Suppressor macrophage treated with lipopolysaccharide for 4 hours (primary cell): ENCODE results near the gene KDM4C.

Source experiments
- DNase-seq: peaks from one replicate; pipeline ENCODE4 v3.0.0-alpha.2; 2020

KDM4C gene

GRCh38 chr9:6811436-6811835 is 53.7 kb downstream of the KDM4C start:
- DNase-seq = no peak

- DNase-seq = peak; percentile 6
Measured at GRCh38 chr9:6816581-6816980, 58.8 kb downstream of the KDM4C start.

DNA sequence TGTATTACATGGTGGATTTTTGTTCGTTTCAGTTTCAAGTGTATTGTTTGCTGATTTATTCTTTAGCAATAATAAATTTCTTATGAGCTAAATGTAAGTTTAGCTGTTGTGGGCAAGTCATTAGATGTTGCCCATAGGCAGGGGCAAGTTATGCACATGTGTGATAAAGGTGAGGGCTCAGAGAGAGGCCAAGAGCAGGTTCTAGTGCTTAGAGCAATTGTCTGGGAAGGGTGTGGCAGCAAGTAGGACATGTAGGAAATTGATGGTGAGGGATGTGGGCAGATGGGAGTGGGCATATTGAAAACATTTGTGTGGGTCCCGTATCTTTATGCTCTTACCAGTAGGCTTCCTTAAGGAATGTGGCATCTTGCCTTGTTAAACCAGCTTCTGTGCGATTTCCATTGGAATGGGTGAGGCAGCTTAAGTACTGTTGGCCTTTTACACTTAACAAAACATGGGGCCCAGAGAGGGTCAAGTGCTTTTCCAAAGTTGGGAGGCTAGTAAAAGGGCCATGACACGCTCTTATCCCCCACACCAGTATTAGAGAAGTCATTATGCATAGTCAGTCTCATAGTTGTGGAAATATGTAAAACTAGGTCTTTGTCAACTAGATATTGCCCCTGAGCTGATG is 60.6 kb downstream of the KDM4C start:
- no peak for DNase-seq

GRCh38 chr9:6819112-6819511 is 61.3 kb downstream of the KDM4C start:
- no peak for DNase-seq

GRCh38 chr9:6819529-6819928 is 61.8 kb downstream of the KDM4C start:
- no peak for DNase-seq

DNA sequence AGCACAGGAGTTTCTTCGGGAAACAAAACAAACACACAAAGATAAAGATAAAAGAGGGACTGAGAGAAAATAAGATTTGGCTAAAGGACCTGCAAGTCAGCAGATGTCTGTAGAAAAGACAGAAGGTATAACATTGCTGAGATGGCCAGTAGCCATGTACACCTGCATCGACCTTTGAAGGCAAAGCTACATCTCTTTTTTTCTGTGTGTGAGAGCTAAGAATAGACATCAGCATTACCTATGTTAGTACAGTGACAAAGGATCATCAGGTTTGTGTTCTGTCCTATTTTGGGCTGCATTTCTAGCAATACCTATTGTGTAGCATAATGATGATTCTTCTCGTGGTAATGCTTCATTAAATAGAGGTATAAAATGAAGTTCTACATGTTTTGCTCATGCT is 64.9 kb downstream of the KDM4C start:
- DNase-seq = no peak

DNA sequence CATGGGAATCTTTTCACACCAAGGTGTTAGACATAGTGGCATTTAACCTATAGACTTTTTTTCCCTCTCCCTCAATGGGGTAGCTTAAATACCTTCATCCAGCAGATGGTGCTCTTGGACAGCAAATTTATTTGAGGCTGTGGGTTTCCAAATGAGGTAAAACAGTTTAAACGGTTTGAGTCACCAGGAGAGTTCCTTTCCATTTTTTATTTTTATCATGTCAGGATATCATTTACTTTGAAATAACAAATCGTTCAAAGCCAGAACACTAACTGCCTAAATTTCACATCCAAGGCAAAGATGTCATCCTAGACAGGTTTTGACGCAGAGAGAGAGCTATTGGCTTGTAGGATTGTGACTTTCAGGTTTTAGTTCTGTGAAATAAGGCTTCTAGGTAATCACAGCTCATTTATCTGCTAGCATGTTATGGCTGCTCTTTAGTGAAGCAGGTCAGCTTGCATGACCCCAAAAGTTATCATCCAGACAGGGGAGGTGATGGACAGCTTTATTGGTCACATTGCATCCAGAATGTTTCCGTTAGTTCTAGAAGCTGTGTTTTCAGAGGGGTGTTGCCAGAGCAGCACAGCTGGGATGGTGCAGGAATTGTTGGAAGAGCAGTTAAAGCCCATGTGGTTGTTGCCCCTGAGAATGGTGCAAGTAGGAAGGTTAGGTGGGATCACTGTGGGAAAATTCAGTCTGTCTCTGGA is 69.8 kb downstream of the KDM4C start:
- peak; percentile 41 for DNase-seq

- no peak for DNase-seq
Measured at GRCh38 chr9:6829027-6829426, 71.3 kb downstream of the KDM4C start.

DNA sequence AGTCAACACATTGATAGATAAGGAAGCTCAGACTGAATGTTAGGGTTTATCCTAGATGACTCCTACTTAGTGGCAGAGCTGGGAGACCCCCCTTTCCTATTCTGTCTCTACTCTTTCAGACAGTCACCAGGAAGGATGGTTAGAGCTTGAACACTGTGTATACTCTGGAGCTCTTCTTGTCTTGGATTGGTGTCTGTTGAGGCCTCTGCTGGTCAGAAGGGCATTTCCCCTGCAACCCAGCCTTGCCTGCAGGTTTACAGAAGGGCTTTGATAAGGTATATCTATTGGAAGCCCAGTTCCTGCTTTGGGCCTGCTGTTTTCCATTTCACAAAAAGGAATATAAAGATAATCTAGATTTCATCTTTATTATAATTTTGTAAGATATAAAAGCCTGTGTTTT is 71.8 kb downstream of the KDM4C start:
- no peak for DNase-seq

DNA sequence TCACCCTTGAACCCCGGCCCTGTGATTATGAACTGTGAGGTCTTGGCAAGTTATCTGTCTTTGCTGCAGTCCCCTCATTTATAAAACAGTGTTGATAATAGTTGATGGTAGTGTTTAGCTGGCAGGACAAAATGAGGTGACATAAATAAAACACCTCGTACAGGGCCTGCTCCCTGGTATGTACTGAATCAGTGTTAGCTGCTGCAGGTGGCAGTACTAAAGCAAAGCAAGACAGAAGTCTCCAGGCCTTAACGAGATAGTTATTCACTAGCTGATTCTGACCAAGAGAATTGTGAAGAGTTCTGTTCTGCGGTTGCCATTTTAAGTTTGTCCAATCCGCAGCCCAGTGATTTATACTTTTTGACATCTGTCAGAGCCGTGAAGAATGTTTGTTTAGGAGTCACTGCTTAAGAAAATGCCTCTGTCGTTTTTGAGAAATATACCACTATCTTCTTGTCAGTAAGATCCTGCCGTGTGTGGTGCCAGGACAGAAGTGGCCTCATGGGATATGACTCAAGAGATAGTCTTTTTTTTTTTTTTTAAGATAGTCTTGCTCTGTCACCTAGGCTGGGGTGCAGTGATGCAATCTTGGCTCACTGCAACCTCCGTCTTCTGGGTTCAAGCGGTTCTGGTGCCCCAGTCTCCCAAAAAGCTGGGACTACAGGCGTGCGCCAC is 75.9 kb downstream of the KDM4C start:
- DNase-seq = no peak

DNA sequence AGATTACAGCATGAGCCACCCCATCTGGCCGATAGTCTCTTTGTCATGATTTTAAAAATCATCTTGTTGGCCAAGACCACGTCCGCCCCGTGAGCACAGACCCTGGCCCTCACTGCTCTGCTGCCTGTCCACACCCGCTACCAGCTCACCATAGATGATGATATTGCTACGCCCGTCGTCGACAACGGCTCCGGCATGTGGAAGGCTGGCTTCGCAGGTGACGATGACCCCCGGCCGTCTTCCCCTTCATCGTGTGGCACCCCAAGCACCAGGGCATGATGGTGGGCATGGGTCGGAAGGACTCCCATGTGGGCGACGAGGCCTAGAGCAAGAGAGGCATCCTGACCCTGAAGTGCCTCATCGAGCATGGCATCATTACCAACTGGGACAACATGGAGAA is 76.5 kb downstream of the KDM4C start:
- no peak for DNase-seq

- DNase-seq = no peak
Measured at GRCh38 chr9:6838158-6838557, 80.4 kb downstream of the KDM4C start.

DNA sequence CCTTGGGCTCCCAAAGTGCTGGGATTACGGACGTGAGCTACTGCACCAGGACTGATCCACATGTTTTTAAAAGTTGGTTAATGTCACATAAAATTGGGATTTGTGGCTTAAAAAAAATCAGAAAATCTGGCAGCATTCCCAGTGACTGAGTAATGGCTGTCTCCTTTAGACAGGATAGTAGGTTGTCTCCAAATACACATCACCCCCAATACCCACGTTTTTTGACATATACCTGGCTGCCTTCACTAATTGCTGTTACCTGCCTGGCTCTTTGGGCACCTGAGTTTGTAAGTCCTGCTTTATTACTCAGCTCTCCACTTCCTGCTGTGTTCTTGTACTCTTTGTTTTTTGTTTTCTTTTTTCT is 84.8 kb downstream of the KDM4C start:
- DNase-seq = no peak

DNA sequence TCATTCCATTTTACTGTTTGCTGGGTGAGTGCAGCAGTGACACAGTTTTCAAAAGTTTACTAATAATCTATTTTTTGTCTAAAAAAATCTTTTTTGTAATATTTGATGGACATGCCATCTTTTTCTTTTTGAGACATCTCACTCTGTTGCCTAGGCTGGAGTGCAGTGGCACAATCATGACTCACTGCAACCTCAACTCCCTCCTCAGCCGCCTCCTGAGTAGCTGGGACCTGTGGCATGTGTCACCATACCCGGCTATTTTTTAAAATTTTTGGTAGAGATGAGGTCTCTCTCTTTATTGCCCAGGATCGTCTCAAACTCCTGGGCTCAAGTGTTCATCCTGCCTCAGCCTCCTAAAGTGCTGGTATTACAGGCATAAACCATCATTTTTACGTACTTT is 86.0 kb downstream of the KDM4C start:
- no peak for DNase-seq

DNA sequence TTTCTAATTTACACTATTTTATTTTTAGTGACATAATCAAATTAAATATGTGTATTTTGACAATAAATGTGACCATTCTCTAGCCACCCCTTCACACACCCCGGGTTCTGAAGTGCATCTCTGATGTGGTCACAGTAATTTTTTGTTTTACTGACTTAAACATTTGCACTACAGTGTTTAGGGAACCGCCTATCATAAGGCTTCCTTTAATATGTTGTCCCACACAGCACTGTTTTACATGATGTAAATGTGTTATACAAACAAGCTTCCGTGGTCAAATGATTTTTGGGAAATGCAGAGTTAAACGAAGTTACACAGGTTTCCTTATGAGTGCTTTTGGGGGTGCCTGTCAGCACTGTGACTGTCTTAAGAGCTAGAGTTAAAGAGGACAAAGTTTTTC is 86.5 kb downstream of the KDM4C start:
- no peak for DNase-seq

DNA sequence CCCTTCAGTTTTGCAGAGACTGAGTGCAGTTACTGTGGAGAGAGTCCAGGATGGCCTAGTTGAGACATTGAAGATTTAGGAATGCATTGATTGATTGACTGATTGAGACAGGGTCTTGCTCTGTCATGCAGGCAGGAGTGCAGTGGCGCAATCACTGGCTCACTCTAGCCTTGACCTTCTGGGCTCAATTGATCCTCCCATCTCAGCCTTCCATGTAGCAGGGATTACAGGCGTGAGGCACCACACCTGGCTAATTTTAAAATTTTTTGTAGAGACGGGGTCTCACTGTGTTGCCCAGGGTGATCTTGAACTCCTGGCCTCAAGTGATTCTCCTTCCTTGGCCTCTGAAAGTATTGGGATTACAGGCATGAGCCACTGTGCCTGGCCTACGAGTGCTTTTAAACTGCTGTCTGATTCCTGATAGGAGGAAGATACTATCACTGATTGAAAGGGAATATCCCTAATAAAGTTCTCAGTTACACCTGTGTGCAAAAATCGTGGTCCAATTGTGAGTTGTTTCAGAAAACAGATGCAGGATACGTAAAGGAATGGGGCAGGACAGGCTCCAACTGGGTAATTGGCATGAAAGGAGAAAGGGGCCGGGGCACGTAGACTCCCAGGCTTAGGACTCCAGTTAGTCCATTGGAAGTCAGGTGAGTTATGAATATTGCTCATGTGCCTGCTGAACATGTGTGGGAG is 87.5 kb downstream of the KDM4C start:
- DNase-seq = no peak

DNA sequence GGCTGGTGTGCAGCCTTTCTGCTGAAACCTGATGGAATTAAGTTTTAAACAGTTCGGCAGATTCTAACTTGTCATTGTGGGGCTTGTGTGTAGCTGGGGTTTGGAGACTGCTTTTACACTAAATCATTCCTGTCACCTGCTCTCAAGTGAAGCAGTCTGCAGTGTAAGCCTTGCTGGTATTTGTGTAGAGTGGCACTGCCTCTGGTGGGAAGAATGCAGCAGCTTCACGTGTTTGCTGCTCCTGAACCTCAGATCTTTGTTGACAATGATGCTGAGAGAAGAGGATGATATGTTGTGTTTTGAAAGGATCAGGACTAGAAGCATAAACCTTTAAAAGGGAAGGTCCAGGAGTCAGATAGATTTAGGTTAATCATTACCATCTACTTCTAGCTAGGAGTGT is 88.1 kb downstream of the KDM4C start:
- no peak for DNase-seq

DNA sequence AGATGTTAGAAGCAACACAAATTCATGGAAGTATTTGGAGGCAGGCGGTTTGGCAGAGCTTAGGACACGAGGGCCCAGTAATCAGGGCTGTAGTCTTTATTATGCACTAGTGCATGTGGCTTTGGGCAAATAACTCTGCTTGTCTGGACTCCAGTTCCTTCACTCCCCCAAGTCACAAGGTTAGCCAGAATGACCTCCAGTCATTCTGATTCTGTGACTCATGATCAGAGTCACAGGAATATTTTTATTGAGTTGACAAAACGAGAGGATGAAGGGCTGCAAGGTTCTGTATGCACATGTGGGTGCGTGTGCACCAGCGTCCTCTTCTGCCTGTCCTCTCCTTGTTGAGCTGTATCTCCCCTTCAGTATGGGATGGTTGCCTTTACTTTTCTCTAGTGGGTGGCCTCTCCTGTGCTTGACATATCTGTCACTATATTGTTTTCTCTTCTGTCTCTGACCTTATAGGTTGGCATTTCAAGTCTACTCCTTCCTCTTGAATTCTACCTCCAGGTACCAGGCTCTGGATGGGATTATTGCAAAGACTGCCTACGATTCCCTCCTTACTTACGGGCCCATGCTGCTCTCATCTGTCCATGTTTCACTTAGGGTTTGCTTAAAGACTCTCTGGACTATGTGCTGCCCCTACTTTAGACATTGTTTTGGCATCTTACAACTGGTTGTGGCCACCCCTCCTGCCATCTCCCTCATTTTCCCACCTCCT is 94.6 kb downstream of the KDM4C start:
- DNase-seq = peak; percentile 25

GRCh38 chr9:6855860-6856259 is 98.1 kb downstream of the KDM4C start:
- no peak for DNase-seq

DNA sequence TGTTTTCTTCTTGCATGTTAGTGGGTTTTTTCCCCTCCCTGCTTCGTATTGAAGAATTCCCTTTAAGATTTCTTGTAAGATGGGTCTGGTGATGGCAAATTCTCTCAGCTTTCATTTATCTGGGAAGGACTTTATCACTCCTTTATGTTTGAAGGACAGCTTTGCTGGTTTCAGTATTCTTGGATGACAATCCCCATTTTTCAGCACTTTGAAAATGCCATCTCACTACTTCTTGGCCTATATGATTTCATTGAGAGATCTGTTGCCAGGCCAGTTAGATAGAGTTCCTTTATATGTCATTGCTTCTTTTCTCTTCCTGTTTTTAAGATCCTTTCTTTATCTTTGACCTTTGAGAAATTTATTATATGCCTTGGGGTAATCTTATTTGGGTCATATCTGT is 106.3 kb downstream of the KDM4C start:
- DNase-seq = no peak

DNA sequence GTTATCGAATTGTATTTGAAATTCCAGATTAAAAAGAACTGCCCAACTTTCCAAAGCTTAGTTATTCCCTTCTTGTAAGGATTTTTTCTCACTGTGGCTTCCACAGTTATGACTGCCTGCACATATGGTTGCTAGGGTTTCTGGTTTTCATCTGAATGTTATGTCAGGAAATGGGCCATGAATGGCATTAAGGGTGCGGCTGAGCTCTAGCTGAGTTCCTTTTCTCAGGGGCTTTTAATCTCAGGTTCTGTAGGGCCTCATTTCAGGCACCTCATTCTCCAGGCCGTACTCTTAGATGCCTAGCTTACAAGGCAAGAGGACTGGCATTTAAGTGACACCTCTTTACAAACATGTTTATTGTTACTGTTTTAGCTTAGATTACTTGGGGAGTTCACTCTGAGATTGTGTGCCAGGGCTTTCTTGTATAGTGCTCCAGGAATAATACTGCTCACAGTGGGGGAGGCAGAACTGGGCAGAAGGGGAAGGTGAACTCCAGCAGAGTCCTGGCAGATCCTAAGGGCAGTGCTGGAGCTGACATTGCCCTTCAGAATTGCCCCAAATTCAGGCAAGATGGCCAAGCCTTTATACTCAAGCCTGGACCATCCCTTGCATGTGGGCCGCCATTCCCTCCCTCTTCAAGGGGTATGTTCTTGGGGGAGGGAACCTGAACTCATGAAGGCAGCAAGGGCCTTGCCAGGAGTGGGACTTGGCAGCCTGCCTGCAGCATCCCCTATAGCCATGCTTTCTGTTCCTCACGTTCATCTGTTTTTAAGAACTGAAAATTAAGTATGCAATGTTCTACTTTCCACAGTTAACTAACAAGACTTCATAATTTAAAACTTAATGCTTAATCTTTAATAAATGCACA is 111.5 kb downstream of the KDM4C start:
- no peak for DNase-seq

GRCh38 chr9:6870149-6870548 is 112.4 kb downstream of the KDM4C start:
- DNase-seq = no peak
